Sigmoid colon (tissue), 4 donors: ENCODE results near the gene OLFML1.

Experiments used
- EP300 ChIP-seq, 4 donors: sonication (generic); formaldehyde crosslinking; IDR thresholded peaks; one replicate each; pipeline ENCODE4 v1.6.1; 2017; ENCODE audit warnings: antibody characterized with exemption in 4 of 4
- POLR2A ChIP-seq, 2 donors: fragments of 450-650 bp; IDR thresholded peaks; one replicate each; pipeline ENCODE4 v1.6.1; 2016; ENCODE audit warnings: antibody characterized with exemption in 2 of 2, mild to moderate bottlenecking in 2 of 2, moderate library complexity in 2 of 2
- TF ChIP-seq, protein P1 (sequence below), 4 experiments: fragments of 450-650 bp in 3 of 4; fragments of 200-600 bp in 1 of 4; IDR thresholded peaks; one replicate each; pipeline ENCODE4 v1.5.1; 2016 to 2019; ENCODE audit warnings: antibody characterized with exemption in 4 of 4, mild to moderate bottlenecking in 3 of 4, moderate library complexity in 2 of 4

DNA sequence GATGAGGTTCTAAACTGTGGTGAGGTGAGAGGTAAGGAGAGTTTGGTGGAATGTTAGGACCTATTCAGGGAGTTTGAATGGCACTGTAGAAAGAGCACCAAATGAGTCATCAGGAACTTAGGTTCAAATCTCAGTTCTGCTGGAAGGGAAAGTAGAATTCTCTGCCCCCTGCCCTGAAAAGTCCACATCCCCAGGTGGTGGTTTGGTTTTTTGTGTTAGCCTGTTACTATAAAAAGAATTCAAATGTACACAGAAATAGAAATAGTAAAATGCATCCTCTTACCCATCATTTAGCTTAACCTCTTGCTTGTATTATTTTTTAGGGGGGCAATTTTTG, 48.7 kb downstream of the OLFML1 start:
- TF ChIP-seq POLR2A (IDR thresholded peaks at IDR 0.05) (no peak), EP300 (IDR thresholded peaks at IDR 0.05) (no peak)
- TF ChIP-seq, protein P1, sequence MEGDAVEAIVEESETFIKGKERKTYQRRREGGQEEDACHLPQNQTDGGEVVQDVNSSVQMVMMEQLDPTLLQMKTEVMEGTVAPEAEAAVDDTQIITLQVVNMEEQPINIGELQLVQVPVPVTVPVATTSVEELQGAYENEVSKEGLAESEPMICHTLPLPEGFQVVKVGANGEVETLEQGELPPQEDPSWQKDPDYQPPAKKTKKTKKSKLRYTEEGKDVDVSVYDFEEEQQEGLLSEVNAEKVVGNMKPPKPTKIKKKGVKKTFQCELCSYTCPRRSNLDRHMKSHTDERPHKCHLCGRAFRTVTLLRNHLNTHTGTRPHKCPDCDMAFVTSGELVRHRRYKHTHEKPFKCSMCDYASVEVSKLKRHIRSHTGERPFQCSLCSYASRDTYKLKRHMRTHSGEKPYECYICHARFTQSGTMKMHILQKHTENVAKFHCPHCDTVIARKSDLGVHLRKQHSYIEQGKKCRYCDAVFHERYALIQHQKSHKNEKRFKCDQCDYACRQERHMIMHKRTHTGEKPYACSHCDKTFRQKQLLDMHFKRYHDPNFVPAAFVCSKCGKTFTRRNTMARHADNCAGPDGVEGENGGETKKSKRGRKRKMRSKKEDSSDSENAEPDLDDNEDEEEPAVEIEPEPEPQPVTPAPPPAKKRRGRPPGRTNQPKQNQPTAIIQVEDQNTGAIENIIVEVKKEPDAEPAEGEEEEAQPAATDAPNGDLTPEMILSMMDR (IDR thresholded peaks at IDR 0.05) = no peak
